GM18951 (cell line): ENCODE data around the gene PIK3AP1.

Experiments used
- POLR2A ChIP-seq: IDR thresholded peaks from 4 replicates; pipeline ENCODE4 v1.6.1; 2011; ENCODE audit warnings: mild to moderate bottlenecking; ENCODE audit not compliant: insufficient read length, insufficient read depth; ENCODE audit errors: extremely low read depth
- in situ Hi-C: fragments of 300-500 bp; cut with MboI; formaldehyde crosslinking; loops from one replicate; pipeline ENCODE4 v1.12.0; 2022; ENCODE audit warnings: low sequenced_read_pairs, mixed read lengths, inconsistent platforms; ENCODE audit not compliant: unreplicated experiment

Gene PIK3AP1

GRCh38 chr10:96667401-96667800 lies 52.9 kb downstream of the PIK3AP1 start:
- no peak for TF ChIP-seq POLR2A
- in situ Hi-C loops: no loop called here

- in situ Hi-C loops: no loop called here
- no peak for TF ChIP-seq POLR2A
These were observed 53.6 kb downstream of the PIK3AP1 start for GRCh38 chr10:96666741-96667140.

- in situ Hi-C loops: no loop called here
These were observed 55.0 kb downstream of the PIK3AP1 start for GRCh38 chr10:96665306-96665705.

GRCh38 chr10:96664563-96664962 lies 55.8 kb downstream of the PIK3AP1 start:
- no peak for TF ChIP-seq POLR2A
- in situ Hi-C loops: no loop called here

More at GRCh38 chr10:96665306-96665705, 55.0 kb downstream of the PIK3AP1 start:
- no peak for TF ChIP-seq POLR2A

- TF ChIP-seq POLR2A: no peak
- in situ Hi-C loops: no loop called here
These were observed 56.5 kb downstream of the PIK3AP1 start for GRCh38 chr10:96663797-96664196.

GRCh38 chr10:96661632-96662031 lies 58.7 kb downstream of the PIK3AP1 start:
- TF ChIP-seq POLR2A: no peak
- in situ Hi-C loops: no loop called here

GRCh38 chr10:96660297-96660696 lies 60.0 kb downstream of the PIK3AP1 start:
- in situ Hi-C loops: no loop called here
- no peak for TF ChIP-seq POLR2A

- in situ Hi-C loops: no loop called here
- no peak for TF ChIP-seq POLR2A
These were observed 61.5 kb downstream of the PIK3AP1 start for GRCh38 chr10:96658844-96659243.

GRCh38 chr10:96657385-96657784 lies 62.9 kb downstream of the PIK3AP1 start:
- in situ Hi-C loops: no loop called here

GRCh38 chr10:96656839-96657238 lies 63.5 kb downstream of the PIK3AP1 start:
- no peak for TF ChIP-seq POLR2A
- in situ Hi-C loops: no loop called here

More at GRCh38 chr10:96657385-96657784, 62.9 kb downstream of the PIK3AP1 start:
- TF ChIP-seq POLR2A: no peak

GRCh38 chr10:96656198-96656577 lies 64.1 kb downstream of the PIK3AP1 start:
- no peak for TF ChIP-seq POLR2A
- in situ Hi-C loops: no loop called here

GRCh38 chr10:96655461-96656197 lies 64.7 kb downstream of the PIK3AP1 start:
- no peak for TF ChIP-seq POLR2A
- in situ Hi-C loops: no loop called here

GRCh38 chr10:96651998-96652431 lies 68.3 kb downstream of the PIK3AP1 start:
- in situ Hi-C loops: no loop called here
- no peak for TF ChIP-seq POLR2A

- TF ChIP-seq POLR2A: no peak
- in situ Hi-C loops: no loop called here
These were observed 69.4 kb downstream of the PIK3AP1 start for GRCh38 chr10:96650958-96651357.
